Endothelial cell of umbilical vein (primary cell): Measurements from ENCODE around the gene AP1G1. TPM values are rescaled to one million over a fixed set of nuclear protein-coding genes. Genes with fewer than 3 reads are reported as not detected.

Experiments
- BruUV-seq: library from RNA; stranded (reverse); fragments of 400-500 nt; replicated peaks from 2 replicates; lab custom pipeline; 2021; lab: Mats Ljungman, UMichigan
- CTCF ChIA-PET: fragments of 300-600, 350-600 bp; sonication (Branson Sonifier 250); formaldehyde crosslinking; loops from one replicate; lab custom pipeline; 2021; ENCODE audit warnings: antibody characterized with exemption, inconsistent platforms; lab: Charles Lee
- POLR2A ChIA-PET: fragments of 300-600, 350-600 bp; sonication (Branson Sonifier 250); formaldehyde crosslinking; loops from one replicate; lab custom pipeline; 2021; ENCODE audit warnings: antibody characterized with exemption, inconsistent platforms; lab: Charles Lee
- DNase-seq: peaks from one replicate; pipeline ENCODE4 v3.0.0-alpha.2; 2011; ENCODE audit warnings: low read depth, low spot score
- FAIRE-seq: peaks from 2 replicates; lab custom pipeline; 2011; peaks lifted over from hg19 to GRCh38; lab: Jason Lieb, UNC
- H2AFZ ChIP-seq: 2 replicates; pipeline ENCODE4 v1.6.0; 2012; ENCODE audit warnings: low read depth, low read length, control low read depth, inconsistent platforms
- H3K27ac ChIP-seq: 2 replicates; pipeline ENCODE4 v1.5.1; 2011; ENCODE audit warnings: low read depth, mild to moderate bottlenecking, control low read depth, low read length, moderate library complexity; ENCODE audit not compliant: insufficient read depth
- H3K27me3 ChIP-seq, 2 experiments: 2 replicates each; pipeline versions ENCODE4 v1.6.0 to v1.6.1; 2011; ENCODE audit warnings: low read length in 2 of 2, mixed read lengths in 1 of 2; ENCODE audit not compliant: control insufficient read depth in 2 of 2, insufficient read depth in 2 of 2
- H3K36me3 ChIP-seq, 2 experiments: 2 replicates in 1 of 2; 3 replicates in 1 of 2; pipeline ENCODE4 v1.5.1; 2011; ENCODE audit warnings: low read length in 2 of 2, mild to moderate bottlenecking in 1 of 2, moderate library complexity in 1 of 2; ENCODE audit not compliant: control insufficient read depth in 2 of 2, insufficient read depth in 2 of 2; ENCODE audit errors: extremely low read depth in 1 of 2
- H3K4me1 ChIP-seq: 3 replicates; pipeline ENCODE4 v1.5.1; 2011; ENCODE audit warnings: mild to moderate bottlenecking, low read length; ENCODE audit not compliant: control insufficient read depth, insufficient read depth; ENCODE audit errors: extremely low read depth
- H3K4me2 ChIP-seq: 2 replicates; pipeline ENCODE4 v1.6.1; 2011; ENCODE audit warnings: low read length, control low read depth, mixed read lengths; ENCODE audit not compliant: insufficient read depth
- H3K4me3 ChIP-seq, 3 experiments: fragments of 200-600 bp in 1 of 3; sonication (generic), shearing (Covaris generic) in 1 of 3; replicated peaks in 1 of 3; 2 replicates each; pipeline ENCODE4 v1.5.1; 2011 to 2016; ENCODE audit warnings: control low read depth in 3 of 3, low read length in 3 of 3, mild to moderate bottlenecking in 2 of 3, inconsistent platforms in 1 of 3, low read depth in 1 of 3, moderate library complexity in 1 of 3; ENCODE audit not compliant: insufficient read depth in 1 of 3
- H3K79me2 ChIP-seq: 2 replicates; pipeline ENCODE4 v1.6.0; 2012; ENCODE audit warnings: low read length, inconsistent platforms; ENCODE audit not compliant: control insufficient read depth, insufficient read depth
- H3K9ac ChIP-seq: replicated peaks from 2 replicates; pipeline ENCODE3; 2011; ENCODE audit warnings: low read length, control low read depth; ENCODE audit not compliant: insufficient read depth; ENCODE audit errors: extremely low read depth
- H3K9me1 ChIP-seq: replicated peaks from 3 replicates; pipeline ENCODE4 v1.6.0; 2011; ENCODE audit warnings: mild to moderate bottlenecking, low read length; ENCODE audit not compliant: control insufficient read depth, insufficient read depth; ENCODE audit errors: extremely low read depth
- H3K9me3 ChIP-seq: replicated peaks from 2 replicates; pipeline ENCODE4 v1.5.1; 2012; ENCODE audit warnings: low read length, inconsistent platforms; ENCODE audit not compliant: control insufficient read depth, insufficient read depth
- H4K20me1 ChIP-seq: replicated peaks from 2 replicates; pipeline ENCODE3; 2011; ENCODE audit warnings: mild to moderate bottlenecking, low read length; ENCODE audit not compliant: control insufficient read depth, insufficient read depth; ENCODE audit errors: extremely low read depth
- CTCF ChIP-seq, 2 donors: IDR thresholded peaks; 1 replicate in 1 of 2; 2 replicates in 1 of 2; pipeline ENCODE4 v1.5.1; 2011; ENCODE audit warnings: low read length in 2 of 2, mild to moderate bottlenecking in 2 of 2, moderate library complexity in 2 of 2, control low read depth in 1 of 2, inconsistent platforms in 1 of 2, low read depth in 1 of 2; ENCODE audit not compliant: insufficient read depth in 1 of 2; ENCODE audit errors: extremely low read depth in 1 of 2
- EZH2 ChIP-seq: IDR thresholded peaks from 2 replicates; pipeline ENCODE4 v1.6.1; 2012; ENCODE audit warnings: borderline replicate concordance, low read depth, mild to moderate bottlenecking, moderate library complexity, low read length, inconsistent platforms; ENCODE audit not compliant: severe bottlenecking
- FOS ChIP-seq: IDR thresholded peaks from 2 replicates; pipeline ENCODE4 v1.6.1; 2011; ENCODE audit warnings: mild to moderate bottlenecking, low read length, moderate library complexity, borderline replicate concordance; ENCODE audit not compliant: insufficient read depth
- GATA2 ChIP-seq: IDR thresholded peaks from 2 replicates; pipeline ENCODE4 v1.7.0; 2011; ENCODE audit warnings: low read depth, mild to moderate bottlenecking, moderate library complexity, mixed read lengths, low read length; ENCODE audit not compliant: insufficient read length, insufficient read depth
- JUN ChIP-seq: IDR thresholded peaks from 2 replicates; pipeline ENCODE4 v1.6.1; 2011; ENCODE audit warnings: borderline replicate concordance, low read depth; ENCODE audit not compliant: insufficient read length, insufficient read depth
- MAX ChIP-seq: IDR thresholded peaks from 2 replicates; pipeline ENCODE4 v1.6.1; 2011; ENCODE audit not compliant: insufficient read depth, insufficient read length
- MYC ChIP-seq: IDR thresholded peaks from one replicate; pipeline ENCODE4 v1.6.1; 2011; ENCODE audit warnings: mild to moderate bottlenecking, low read depth, low read length
- POLR2A ChIP-seq: IDR thresholded peaks from 2 replicates; pipeline ENCODE4 v1.6.1; 2012; ENCODE audit warnings: low read depth, mild to moderate bottlenecking, control low read depth, low read length
- POLR2AphosphoS5 ChIP-seq: IDR thresholded peaks from 2 replicates; pipeline ENCODE4 v1.6.1; 2012; ENCODE audit warnings: low read depth, mild to moderate bottlenecking, control low read depth, low read length, moderate library complexity; ENCODE audit not compliant: insufficient read depth
- dilution Hi-C: fragments of 300-500 bp; cut with MboI; formaldehyde crosslinking; loops from one replicate; pipeline ENCODE4 v1.15.0; 2019; ENCODE audit warnings: low sequenced_read_pairs; ENCODE audit not compliant: extremely low pct_ligation_motif_present
- intact Hi-C: fragments of 100-400 bp; cut with micrococcal nuclease; formaldehyde crosslinking; loops from one replicate; pipeline ENCODE4 v1.10.0; 2022
- polyA plus RNA-seq, 4 experiments: library from polyadenylated mRNA; depleted of rRNA in 3 of 4; stranded (reverse) in 3 of 4; unstranded in 1 of 4; fragments of >200 nt; gene quantifications; 2 replicates each; pipeline versions ENCODE4 v1.2.1 to v1.2.3, GENCODE V29; 2011 to 2012; ENCODE audit warnings: missing spikeins in 1 of 4
- total RNA-seq: library from RNA; stranded (reverse); gene quantifications from 2 replicates; pipeline ENCODE4 v1.2.3, GENCODE V29; 2021

The AP1G1 gene
- total and polyA plus RNA-seq, 2 donors (not counting 3 experiments of a cell fraction or from before 2014, with no cell fraction given): 57.4 to 85.3 TPM

GRCh38 chr16:71845639-71846430, 37.2 kb upstream of the AP1G1 start, which contains the start of gene ATXN1L:
Gene ATXN1L (plus strand): TSS chr16:71845976. CDS start chr16:71849741, 3,765 bp downstream.
- dilution Hi-C loops (loop anchor here (10.0 kb wide), 1 partner anchor 61 kb away; no protein-coding TSS in a partner anchor), intact Hi-C loops (loop anchor here (1.0 to 5.0 kb wide), 4 partner anchors 36 to 116 kb away; partner anchors contain the start of genes AP1G1 and IST1)
- Histone ChIP-seq H3K27ac (peak within 1 kb of the TSS; percentile 88), H3K9me1 (no peaks in the 10 kb centered on the region), H2AFZ (peak within 1 kb of the TSS; percentile 99), H3K36me3 (peaks cover 6 to 16% of the 10 kb centered on the region in 2 experiments), H3K79me2 (peaks cover 24% of the 10 kb centered on the region), H3K4me3 (peak within 1 kb of the TSS; percentile 70 to 91 (median 83)), H4K20me1 (no peaks in the 10 kb centered on the region), H3K9me3 (no peaks in the 10 kb centered on the region), H3K27me3 (no peaks in the 10 kb centered on the region), H3K4me1 (peaks cover 12% of the 10 kb centered on the region), H3K9ac (peak within 1 kb of the TSS; percentile 95), H3K4me2 (peak within 1 kb of the TSS; percentile 95)
- DNase-seq (peak; percentile 71), FAIRE-seq (peak; percentile 75)
- no peak for TF ChIP-seq FOS
- peak; percentile 93 for TF ChIP-seq POLR2A
- peak; percentile 92 for TF ChIP-seq POLR2AphosphoS5
- ChIA-PET POLR2A (no interaction called here), CTCF (interaction anchor here (0.6 to 1.6 kb wide), 3 partner anchors 37 to 116 kb away, joined by 3 to 6 read pairs (median 5); no protein-coding TSS in a partner anchor)
- BruUV-seq: no TSS peak

- intact Hi-C loops (no loop called here), dilution Hi-C loops (loop anchor here (10.0 kb wide), 1 partner anchor 59 kb away; no protein-coding TSS in a partner anchor)
- Histone ChIP-seq H3K9me1 (no peaks in the 10 kb centered on the region), H3K36me3 (peaks cover 0 to 4% of the 10 kb centered on the region in 2 experiments), H3K27me3 (no peaks in the 10 kb centered on the region), H3K9me3 (no peaks in the 10 kb centered on the region), H3K79me2 (peaks cover 24% of the 10 kb centered on the region), H3K4me3 (no peak overlapping the region), H3K4me1 (peaks cover 12% of the 10 kb centered on the region), H4K20me1 (no peaks in the 10 kb centered on the region), H3K27ac (no peak overlapping the region), H2AFZ (no peak overlapping the region), H3K4me2 (no peak overlapping the region), H3K9ac (no peak overlapping the region)
- ChIA-PET POLR2A (interaction anchor here (0.6 kb wide), 1 partner anchor 114 kb away, joined by 3 read pairs; no protein-coding TSS in a partner anchor), CTCF (interaction anchor here (1.0 to 2.0 kb wide), 4 partner anchors 13 to 118 kb away, joined by 3 to 9 read pairs (median 3); no protein-coding TSS in a partner anchor)
- FAIRE-seq (no peak), DNase-seq (no peak)
- BruUV-seq: no TSS peak
- TF ChIP-seq MYC (no peak), FOS (no peak), JUN (no peak), POLR2A (no peak), GATA2 (no peak), EZH2 (no peak), MAX (no peak), POLR2AphosphoS5 (no peak), CTCF (IDR thresholded peaks at IDR 0.05; ENCODE audit: extremely low read depth in 1 of 2, insufficient read depth in 1 of 2, low read depth in 1 of 2, low read length in 2 of 2) (no peak)
Measured at GRCh38 chr16:71843572-71843971, 34.9 kb upstream of the AP1G1 start.
